ENCODE results near the gene TRIP4. TPM values are rescaled to one million over a fixed set of nuclear protein-coding genes. Genes with fewer than 3 reads are reported as not detected.

TRIP4 gene
- total and polyA plus RNA-seq, 2 experiments from 2014 or later: 13.9 to 30.6 TPM

DNA sequence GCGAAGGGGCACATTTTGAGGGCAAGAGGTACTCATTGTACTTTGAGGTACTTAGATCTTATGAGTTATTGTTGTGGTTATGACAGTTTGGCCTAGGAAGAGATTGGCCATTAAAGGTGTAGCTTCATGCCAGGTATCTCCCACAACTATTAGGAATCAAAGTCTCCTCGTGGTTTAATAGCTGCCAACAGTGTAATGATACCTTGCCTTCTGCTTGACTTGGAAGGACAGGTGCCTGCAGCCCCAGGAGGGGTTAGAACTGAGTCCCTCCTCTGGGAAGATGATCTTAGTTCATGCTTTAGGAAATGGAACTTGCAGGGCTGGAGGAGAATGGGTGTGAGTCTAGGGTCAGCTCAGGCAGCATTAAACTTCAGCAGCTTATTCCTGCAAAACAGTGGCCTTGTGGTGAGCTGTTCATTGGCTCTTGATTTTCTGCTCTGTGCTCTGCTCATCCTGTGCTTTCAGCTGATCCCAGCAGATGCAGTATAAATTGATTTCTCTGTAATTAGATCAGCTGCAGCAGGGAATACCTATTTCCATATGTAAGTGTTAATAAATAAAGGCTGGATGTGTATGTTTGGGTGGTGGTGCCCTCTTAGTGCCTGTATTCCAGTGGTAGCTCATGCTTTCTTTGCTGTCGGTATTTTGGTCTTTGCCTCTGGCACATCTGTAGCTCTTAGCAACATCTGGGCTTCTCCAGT is 113.2 kb downstream of the TRIP4 start:
- peaks cover 91% of the 10 kb centered on the region for H3K79me2 ChIP-seq
- TF ChIP-seq EZH2 (IDR thresholded peaks at IDR 0.05; ENCODE audit: borderline replicate concordance) (no peak), EZH2phosphoT487 (IDR thresholded peaks at IDR 0.05; ENCODE audit: low read depth, severe bottlenecking, unreplicated experiment) (no peak)
- TF ChIP-seq, protein P1, sequence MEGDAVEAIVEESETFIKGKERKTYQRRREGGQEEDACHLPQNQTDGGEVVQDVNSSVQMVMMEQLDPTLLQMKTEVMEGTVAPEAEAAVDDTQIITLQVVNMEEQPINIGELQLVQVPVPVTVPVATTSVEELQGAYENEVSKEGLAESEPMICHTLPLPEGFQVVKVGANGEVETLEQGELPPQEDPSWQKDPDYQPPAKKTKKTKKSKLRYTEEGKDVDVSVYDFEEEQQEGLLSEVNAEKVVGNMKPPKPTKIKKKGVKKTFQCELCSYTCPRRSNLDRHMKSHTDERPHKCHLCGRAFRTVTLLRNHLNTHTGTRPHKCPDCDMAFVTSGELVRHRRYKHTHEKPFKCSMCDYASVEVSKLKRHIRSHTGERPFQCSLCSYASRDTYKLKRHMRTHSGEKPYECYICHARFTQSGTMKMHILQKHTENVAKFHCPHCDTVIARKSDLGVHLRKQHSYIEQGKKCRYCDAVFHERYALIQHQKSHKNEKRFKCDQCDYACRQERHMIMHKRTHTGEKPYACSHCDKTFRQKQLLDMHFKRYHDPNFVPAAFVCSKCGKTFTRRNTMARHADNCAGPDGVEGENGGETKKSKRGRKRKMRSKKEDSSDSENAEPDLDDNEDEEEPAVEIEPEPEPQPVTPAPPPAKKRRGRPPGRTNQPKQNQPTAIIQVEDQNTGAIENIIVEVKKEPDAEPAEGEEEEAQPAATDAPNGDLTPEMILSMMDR (IDR thresholded peaks at IDR 0.05; ENCODE audit: poor library complexity): no peak
- H3K4me2 ChIP-seq: no peak overlapping the region
- H4K20me1 ChIP-seq (ENCODE audit: insufficient read depth, poor library complexity, severe bottlenecking): peaks cover 6% of the 10 kb centered on the region
- H2AFZ ChIP-seq: no peak overlapping the region
- no peaks in the 10 kb centered on the region for H3K9me3 ChIP-seq (ENCODE audit: low read depth)
- peaks cover 11% of the 10 kb centered on the region for H3K4me1 ChIP-seq (ENCODE audit: insufficient read depth)
- H3K36me3 ChIP-seq (replicated peaks; ENCODE audit: insufficient read depth, low read depth): no peaks in the 10 kb centered on the region
- DNase-seq (ENCODE audit: low spot score): no peak
- H3K4me3 ChIP-seq: no peak overlapping the region
- no peak overlapping the region for H3K27ac ChIP-seq
- H3K9me2 ChIP-seq (replicated peaks; ENCODE audit: insufficient read depth): no peaks in the 10 kb centered on the region
- 56% methylated on average over 3 of the region's 3 CpGs for WGBS (ENCODE audit: low lambda C conversion rate, missing lambda C conversion rate)
- H3K27me3 ChIP-seq: no peaks in the 10 kb centered on the region

DNA sequence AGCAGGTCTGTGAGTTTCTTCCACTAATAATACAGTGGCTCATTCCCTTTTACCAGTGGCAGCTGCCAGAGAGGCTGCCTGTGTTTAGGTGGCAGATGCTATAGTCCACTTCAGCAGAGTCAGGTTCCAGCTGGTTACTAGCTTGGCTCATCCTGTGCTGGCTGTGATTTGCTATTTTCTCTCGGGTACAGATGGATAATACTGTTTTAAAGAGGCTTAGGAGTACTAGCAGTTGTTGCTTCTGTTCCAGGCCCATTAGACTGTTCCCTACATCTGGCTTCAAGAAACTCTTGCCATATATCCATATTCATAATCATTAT is 113.7 kb downstream of the TRIP4 start:
- Histone ChIP-seq H3K79me2 (peaks cover 90% of the 10 kb centered on the region), H3K9me3 (ENCODE audit: low read depth) (no peaks in the 10 kb centered on the region), H3K27ac (no peak overlapping the region), H2AFZ (no peak overlapping the region), H3K27me3 (no peaks in the 10 kb centered on the region), H3K4me2 (no peak overlapping the region), H4K20me1 (ENCODE audit: insufficient read depth, poor library complexity, severe bottlenecking) (peaks cover 6% of the 10 kb centered on the region), H3K4me3 (no peak overlapping the region), H3K9me2 (replicated peaks; ENCODE audit: insufficient read depth) (no peaks in the 10 kb centered on the region), H3K36me3 (replicated peaks; ENCODE audit: insufficient read depth, low read depth) (no peaks in the 10 kb centered on the region), H3K4me1 (ENCODE audit: insufficient read depth) (peaks cover 11% of the 10 kb centered on the region)
- 74% methylated on average over 1 of the region's 1 CpG for WGBS (ENCODE audit: low lambda C conversion rate, missing lambda C conversion rate)
- no peak for DNase-seq (ENCODE audit: low spot score)
- TF ChIP-seq EZH2 (IDR thresholded peaks at IDR 0.05; ENCODE audit: borderline replicate concordance): no peak
- TF ChIP-seq, protein P1 (IDR thresholded peaks at IDR 0.05; ENCODE audit: poor library complexity): no peak
- no peak for TF ChIP-seq EZH2phosphoT487 (IDR thresholded peaks at IDR 0.05; ENCODE audit: low read depth, severe bottlenecking, unreplicated experiment)

DNA sequence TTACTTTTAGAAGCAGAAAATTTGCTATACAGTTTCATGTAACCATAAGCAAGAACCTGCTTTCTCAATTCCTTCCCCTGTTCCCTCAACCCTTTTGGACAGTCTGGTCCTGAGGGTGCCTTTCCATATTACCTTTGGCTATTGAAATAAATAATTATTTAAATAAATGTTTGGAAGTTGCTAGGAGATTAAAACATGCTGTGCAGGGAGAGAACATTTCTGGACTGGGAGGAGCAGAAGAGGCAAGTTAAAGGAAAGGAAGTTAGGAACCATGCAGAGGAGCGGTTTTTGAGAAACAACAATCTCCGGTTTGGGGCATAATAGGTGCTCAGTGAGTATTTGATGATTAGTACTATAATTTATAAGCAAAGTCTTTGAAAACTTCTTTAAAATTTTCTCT is 114.5 kb downstream of the TRIP4 start:
- Histone ChIP-seq H3K9me3 (ENCODE audit: low read depth) (no peaks in the 10 kb centered on the region), H3K4me1 (ENCODE audit: insufficient read depth) (peaks cover 11% of the 10 kb centered on the region), H3K27ac (no peak overlapping the region), H3K9me2 (replicated peaks; ENCODE audit: insufficient read depth) (no peaks in the 10 kb centered on the region), H4K20me1 (ENCODE audit: insufficient read depth, poor library complexity, severe bottlenecking) (peaks cover 6% of the 10 kb centered on the region), H2AFZ (no peak overlapping the region), H3K36me3 (replicated peaks; ENCODE audit: insufficient read depth, low read depth) (no peaks in the 10 kb centered on the region), H3K79me2 (peaks cover 83% of the 10 kb centered on the region), H3K27me3 (no peaks in the 10 kb centered on the region), H3K4me3 (no peak overlapping the region), H3K4me2 (no peak overlapping the region)
- TF ChIP-seq, protein P1 (IDR thresholded peaks at IDR 0.05; ENCODE audit: poor library complexity): no peak
- TF ChIP-seq EZH2 (IDR thresholded peaks at IDR 0.05; ENCODE audit: borderline replicate concordance): no peak
- WGBS (ENCODE audit: low lambda C conversion rate, missing lambda C conversion rate): 94% methylated on average over 2 of the region's 2 CpGs
- no peak for DNase-seq (ENCODE audit: low spot score)

Data from hepatocyte (in vitro differentiated cells).